Osteocyte (in vitro differentiated cells): Measurements from ENCODE around the gene PRPF38B. TPM values are rescaled to one million over a fixed set of nuclear protein-coding genes. Genes with fewer than 3 reads are reported as not detected.

ENCODE experiments used
- DNase-seq: peaks from one replicate; pipeline ENCODE4 v3.0.0; 2021; ENCODE audit warnings: mixed read lengths; ENCODE audit not compliant: unreplicated experiment; ENCODE audit errors: extremely low spot score
- H3K27ac Mint-ChIP-seq: one replicate; pipeline ENCODE4 v1.8.0; 2021; ENCODE audit warnings: mild to moderate bottlenecking, mixed read lengths; ENCODE audit not compliant: unreplicated experiment
- H3K27me3 Mint-ChIP-seq: one replicate; pipeline ENCODE4 v1.8.0; 2021; ENCODE audit warnings: mixed read lengths; ENCODE audit not compliant: unreplicated experiment
- H3K36me3 Mint-ChIP-seq: one replicate; pipeline ENCODE4 v1.8.0; 2021; ENCODE audit warnings: mixed read lengths; ENCODE audit not compliant: unreplicated experiment
- H3K4me1 Mint-ChIP-seq: one replicate; pipeline ENCODE4 v1.8.0; 2021; ENCODE audit warnings: mixed read lengths; ENCODE audit not compliant: unreplicated experiment
- H3K4me3 Mint-ChIP-seq: one replicate; pipeline ENCODE4 v1.8.0; 2021; ENCODE audit warnings: mild to moderate bottlenecking, moderate library complexity, mixed read lengths; ENCODE audit not compliant: unreplicated experiment
- H3K9me3 Mint-ChIP-seq: one replicate; pipeline ENCODE4 v1.8.0; 2021; ENCODE audit warnings: mixed read lengths; ENCODE audit not compliant: unreplicated experiment
- CTCF ChIP-seq: fragments of 200-600 bp; sonication (generic); IDR thresholded peaks from 2 replicates; pipeline ENCODE4 v1.5.0; 2021; ENCODE audit warnings: antibody characterized with exemption, mild to moderate bottlenecking, moderate library complexity
- total RNA-seq: library from RNA; stranded (reverse); gene quantifications from 2 replicates; pipeline ENCODE4 v1.2.1, GENCODE V29; 2021

PRPF38B gene
- total RNA-seq, 1 donor from 2014 or later = 39.2 TPM

GRCh38 chr1:108722292-108722691 lies 30.2 kb downstream of the PRPF38B start:
- no peak overlapping the region for H3K4me3 Mint-ChIP-seq
- H3K27me3 Mint-ChIP-seq = no peaks in the 10 kb centered on the region
- H3K4me1 Mint-ChIP-seq = peaks cover 13% of the 10 kb centered on the region
- no peaks in the 10 kb centered on the region for H3K36me3 Mint-ChIP-seq
- H3K9me3 Mint-ChIP-seq = no peaks in the 10 kb centered on the region
- TF ChIP-seq CTCF = no peak
- H3K27ac Mint-ChIP-seq = no peak overlapping the region
- DNase-seq = no peak

- no peak for TF ChIP-seq CTCF
- Mint-ChIP-seq H3K36me3 (no peaks in the 10 kb centered on the region), H3K4me1 (no peaks in the 10 kb centered on the region), H3K27me3 (peaks cover 5% of the 10 kb centered on the region), H3K9me3 (no peaks in the 10 kb centered on the region), H3K27ac (no peak overlapping the region), H3K4me3 (no peak overlapping the region)
- no peak for DNase-seq
Observed at GRCh38 chr1:108725906-108726305, 33.8 kb downstream of the PRPF38B start.

- Mint-ChIP-seq H3K36me3 (no peaks in the 10 kb centered on the region), H3K27ac (no peak overlapping the region), H3K9me3 (no peaks in the 10 kb centered on the region), H3K4me3 (no peak overlapping the region), H3K4me1 (no peaks in the 10 kb centered on the region), H3K27me3 (peaks cover 9% of the 10 kb centered on the region)
- TF ChIP-seq CTCF = no peak
- no peak for DNase-seq
Observed at GRCh38 chr1:108728327-108728923, 36.3 kb downstream of the PRPF38B start.

GRCh38 chr1:108729481-108729880 lies 37.4 kb downstream of the PRPF38B start:
- DNase-seq = no peak
- no peaks in the 10 kb centered on the region for H3K9me3 Mint-ChIP-seq
- H3K36me3 Mint-ChIP-seq = no peaks in the 10 kb centered on the region
- H3K27ac Mint-ChIP-seq = no peak overlapping the region
- H3K27me3 Mint-ChIP-seq = peaks cover 9% of the 10 kb centered on the region
- H3K4me1 Mint-ChIP-seq = no peaks in the 10 kb centered on the region
- no peak for TF ChIP-seq CTCF
- H3K4me3 Mint-ChIP-seq = no peak overlapping the region

GRCh38 chr1:108732398-108732797 lies 40.3 kb downstream of the PRPF38B start:
- no peak for DNase-seq
- H3K27ac Mint-ChIP-seq = no peak overlapping the region
- no peaks in the 10 kb centered on the region for H3K4me1 Mint-ChIP-seq
- H3K27me3 Mint-ChIP-seq = peaks cover 24% of the 10 kb centered on the region
- no peaks in the 10 kb centered on the region for H3K9me3 Mint-ChIP-seq
- H3K4me3 Mint-ChIP-seq = no peak overlapping the region
- H3K36me3 Mint-ChIP-seq = no peaks in the 10 kb centered on the region
- no peak for TF ChIP-seq CTCF
